ENCODE measurements around the gene ZIK1. TPM values are rescaled to one million over a fixed set of nuclear protein-coding genes. Genes with fewer than 3 reads are reported as not detected.

The ZIK1 gene
- total RNA-seq, 1 experiment from 2014 or later, result not detected

DNA sequence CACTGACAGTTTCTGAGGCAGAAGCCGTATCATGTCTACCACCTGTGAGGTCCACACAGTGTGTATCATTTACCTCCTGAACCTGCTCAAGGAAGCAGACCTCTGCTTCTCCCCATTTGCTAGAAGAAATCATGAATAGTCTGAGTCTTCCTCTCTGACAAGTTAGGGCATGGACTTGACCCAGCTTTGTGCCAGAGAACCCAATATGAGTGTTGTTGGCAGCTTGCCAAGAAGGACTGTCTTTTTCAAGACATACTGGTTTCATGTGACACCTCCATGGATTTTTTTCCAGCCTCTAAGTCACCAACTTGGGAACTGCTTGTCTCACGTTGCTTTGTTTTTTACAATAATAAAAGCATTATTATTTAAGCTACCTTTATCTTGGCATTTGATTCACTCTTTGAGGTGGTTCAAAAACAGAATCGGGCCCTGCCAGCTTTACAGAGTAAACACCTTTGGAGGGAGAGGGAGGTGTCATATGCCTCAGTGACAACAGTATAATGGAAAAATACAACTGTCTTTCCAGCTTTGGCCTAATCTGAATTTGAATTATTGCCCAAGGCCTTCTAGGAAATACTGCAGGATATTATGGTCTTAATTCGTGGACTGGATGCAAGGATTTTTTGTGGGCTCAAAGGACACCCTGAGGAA lies 58.6 kb downstream of the ZIK1 start:
- BruUV-seq (replicated peaks), result no TSS peak
- ChIA-PET POLR2A (no interaction called here), CTCF (no interaction called here), RAD21 (ENCODE audit: low non-redundant PET in 1 of 2, low total read pairs in 2 of 2, uncharacterized antibody in 2 of 2, unreplicated experiment in 2 of 2) (no interaction called here)
- H3K4me2 ChIP-seq (ENCODE audit: low read length), result no peak overlapping the region
- no peaks in the 10 kb centered on the region for H3K4me1 ChIP-seq (ENCODE audit: control insufficient read depth in 1 of 2, insufficient read depth in 2 of 2, low read length in 2 of 2)
- no peak overlapping the region for H3K9ac ChIP-seq (ENCODE audit: low read length)
- H3K27me3 ChIP-seq (ENCODE audit: insufficient read depth, low read length), result no peaks in the 10 kb centered on the region
- no peaks in the 10 kb centered on the region for H3K79me2 ChIP-seq (ENCODE audit: insufficient read depth, low read length)
- H3K4me3 ChIP-seq (replicated peaks in 1 of 2; ENCODE audit: low read depth in 1 of 2, low read length in 2 of 2), result no peak overlapping the region
- peaks cover 15 to 23% of the 10 kb centered on the region in 2 experiments for H3K36me3 ChIP-seq (ENCODE audit: control insufficient read depth in 1 of 2, insufficient read depth in 2 of 2, low read length in 2 of 2)
- no peak overlapping the region for H3K27ac ChIP-seq (ENCODE audit: low read depth, low read length)
- peaks cover 18 to 25% of the 10 kb centered on the region in 2 experiments; a peak in 3 of 4 replicates for H3K9me3 ChIP-seq (ENCODE audit: control insufficient read depth in 1 of 2, insufficient read depth in 1 of 2, low read depth in 1 of 2, low read length in 2 of 2)
- no peak overlapping the region for H2AFZ ChIP-seq (ENCODE audit: low read depth, low read length, poor library complexity, severe bottlenecking)
- H3K9me2 ChIP-seq (ENCODE audit: insufficient read depth), result no peaks in the 10 kb centered on the region
- no peak for DNase-seq (ENCODE audit: low read depth, low spot score)
- H4K20me1 ChIP-seq (ENCODE audit: insufficient read depth), result no peaks in the 10 kb centered on the region
- TF ChIP-seq TCF7L2 (IDR thresholded peaks at IDR 0.05; ENCODE audit: borderline replicate concordance, extremely low read depth, insufficient read depth, insufficient read length) (no peak), POLR2A (IDR thresholded peaks at IDR 0.05; ENCODE audit: borderline replicate concordance, extremely low read depth, insufficient read depth, insufficient read length) (no peak), ZFX (IDR thresholded peaks at IDR 0.05) (no peak), ZNF274 (IDR thresholded peaks at IDR 0.05; ENCODE audit: low read depth, low read length) (no peak), YY1 (IDR thresholded peaks at IDR 0.05; ENCODE audit: extremely low read depth, insufficient replicate concordance, low read depth, low read length) (no peak)
- TF ChIP-seq, protein P1, sequence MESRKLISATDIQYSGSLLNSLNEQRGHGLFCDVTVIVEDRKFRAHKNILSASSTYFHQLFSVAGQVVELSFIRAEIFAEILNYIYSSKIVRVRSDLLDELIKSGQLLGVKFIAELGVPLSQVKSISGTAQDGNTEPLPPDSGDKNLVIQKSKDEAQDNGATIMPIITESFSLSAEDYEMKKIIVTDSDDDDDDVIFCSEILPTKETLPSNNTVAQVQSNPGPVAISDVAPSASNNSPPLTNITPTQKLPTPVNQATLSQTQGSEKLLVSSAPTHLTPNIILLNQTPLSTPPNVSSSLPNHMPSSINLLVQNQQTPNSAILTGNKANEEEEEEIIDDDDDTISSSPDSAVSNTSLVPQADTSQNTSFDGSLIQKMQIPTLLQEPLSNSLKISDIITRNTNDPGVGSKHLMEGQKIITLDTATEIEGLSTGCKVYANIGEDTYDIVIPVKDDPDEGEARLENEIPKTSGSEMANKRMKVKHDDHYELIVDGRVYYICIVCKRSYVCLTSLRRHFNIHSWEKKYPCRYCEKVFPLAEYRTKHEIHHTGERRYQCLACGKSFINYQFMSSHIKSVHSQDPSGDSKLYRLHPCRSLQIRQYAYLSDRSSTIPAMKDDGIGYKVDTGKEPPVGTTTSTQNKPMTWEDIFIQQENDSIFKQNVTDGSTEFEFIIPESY (IDR thresholded peaks at IDR 0.05; ENCODE audit: extremely low read depth, insufficient replicate concordance, low read length), result no peak
- intact Hi-C loops (cut with micrococcal nuclease), result no loop called here
- ATAC-seq, result no peak

Other genes with a start within 250 kb of the ZIK1 start
- gene ZNF304, start 232.9 kb upstream of the ZIK1 start, total RNA-seq (2021; ENCODE audit: unreplicated experiment), result 6.3 TPM
- gene TRAPPC2B, start 220.6 kb upstream of the ZIK1 start, total RNA-seq (2021; ENCODE audit: unreplicated experiment), result 3.9 TPM
- 1.4 TPM for gene ZNF547, start 220.6 kb upstream of the ZIK1 start, total RNA-seq (2021; ENCODE audit: unreplicated experiment)
- gene ZNF548, start 194.3 kb upstream of the ZIK1 start, total RNA-seq (2021; ENCODE audit: unreplicated experiment), result 8.7 TPM
- gene ZNF17, start 173.0 kb upstream of the ZIK1 start, total RNA-seq (2021; ENCODE audit: unreplicated experiment), result 5.1 TPM
- 18.0 TPM for gene ZNF749, start 148.8 kb upstream of the ZIK1 start, total RNA-seq (2021; ENCODE audit: unreplicated experiment)
- not detected for gene VN1R1, start 127.0 kb upstream of the ZIK1 start, total RNA-seq (2021; ENCODE audit: unreplicated experiment)
- gene ZNF772, start 106.6 kb upstream of the ZIK1 start, total RNA-seq (2021; ENCODE audit: unreplicated experiment), result 0.37 TPM
- 1.9 TPM for gene ZNF419, start 96.4 kb upstream of the ZIK1 start, total RNA-seq (2021; ENCODE audit: unreplicated experiment)
- 0.42 TPM for gene ZNF773, start 84.2 kb upstream of the ZIK1 start, total RNA-seq (2021; ENCODE audit: unreplicated experiment)
- gene ZNF549, start 56.8 kb upstream of the ZIK1 start, total RNA-seq (2021; ENCODE audit: unreplicated experiment), result not detected
- 3.1 TPM for gene ZNF550, start 24.3 kb upstream of the ZIK1 start, total RNA-seq (2021; ENCODE audit: unreplicated experiment)
- gene ZNF416, start 5.2 kb upstream of the ZIK1 start, total RNA-seq (2021; ENCODE audit: unreplicated experiment), result 4.0 TPM
- 3.8 TPM for gene ZNF530, start 15.7 kb downstream of the ZIK1 start, total RNA-seq (2021; ENCODE audit: unreplicated experiment)
- 8.4 TPM for gene ZNF134, start 30.1 kb downstream of the ZIK1 start, total RNA-seq (2021; ENCODE audit: unreplicated experiment)
- 6.7 TPM for gene ZNF211, start 49.0 kb downstream of the ZIK1 start, total RNA-seq (2021; ENCODE audit: unreplicated experiment)
- not detected for gene ZSCAN4, start 84.8 kb downstream of the ZIK1 start, total RNA-seq (2021; ENCODE audit: unreplicated experiment)
- gene ZNF551, start 97.8 kb downstream of the ZIK1 start, total RNA-seq (2021; ENCODE audit: unreplicated experiment), result 10.8 TPM
- 0.10 TPM for gene ZNF154, start 125.1 kb downstream of the ZIK1 start, total RNA-seq (2021; ENCODE audit: unreplicated experiment)
- gene ZNF671, start 143.5 kb downstream of the ZIK1 start, total RNA-seq (2021; ENCODE audit: unreplicated experiment), result not detected
- 8.6 TPM for gene ZNF776, start 162.7 kb downstream of the ZIK1 start, total RNA-seq (2021; ENCODE audit: unreplicated experiment)
- gene ZNF586, start 185.5 kb downstream of the ZIK1 start, total RNA-seq (2021; ENCODE audit: unreplicated experiment), result 3.5 TPM
- gene ZNF552, start 230.8 kb downstream of the ZIK1 start, total RNA-seq (2021; ENCODE audit: unreplicated experiment), result 7.1 TPM
- 14.1 TPM for gene ZNF587B, start 246.2 kb downstream of the ZIK1 start, total RNA-seq (2021; ENCODE audit: unreplicated experiment)